LNCaP clone FGC (cell line): ENCODE measurements around the gene MRGPRD.

Experiments
- DNase-seq: peaks from one replicate; pipeline ENCODE4 v3.0.0-alpha.2; 2011; ENCODE audit warnings: low read depth
- H3K4me3 ChIP-seq: 2 replicates; pipeline ENCODE4 v1.5.1; 2011; ENCODE audit warnings: mild to moderate bottlenecking, low read depth, low read length, control low read depth
- TF ChIP-seq, protein P1 (sequence below): IDR thresholded peaks from 2 replicates; pipeline ENCODE4 v1.5.1; 2012; ENCODE audit warnings: mild to moderate bottlenecking; ENCODE audit not compliant: control insufficient read depth, insufficient read depth; ENCODE audit errors: extremely low read depth

The MRGPRD gene

DNA sequence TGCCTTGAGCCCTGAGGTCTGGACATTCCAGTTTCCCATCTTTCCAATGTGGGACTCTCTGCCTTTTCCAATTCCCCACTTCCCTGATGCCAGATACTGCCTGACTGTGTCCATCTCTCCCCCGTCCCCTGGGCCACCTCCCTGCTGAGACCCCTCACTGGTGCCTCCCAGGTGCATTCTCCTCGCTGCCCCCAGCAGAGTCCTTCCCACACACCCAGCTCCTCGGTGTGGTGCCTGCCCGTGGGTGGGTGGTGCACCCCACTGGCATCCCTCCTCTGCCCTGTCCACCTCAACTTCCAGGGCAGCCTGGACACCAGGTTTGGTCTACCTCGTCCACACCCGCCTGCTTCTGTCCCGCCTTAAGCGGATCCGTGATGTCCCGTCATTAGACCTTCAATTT is 37.2 kb upstream of the MRGPRD start:
- DNase-seq: no peak
- no peak overlapping the region for H3K4me3 ChIP-seq
- TF ChIP-seq, protein P1, sequence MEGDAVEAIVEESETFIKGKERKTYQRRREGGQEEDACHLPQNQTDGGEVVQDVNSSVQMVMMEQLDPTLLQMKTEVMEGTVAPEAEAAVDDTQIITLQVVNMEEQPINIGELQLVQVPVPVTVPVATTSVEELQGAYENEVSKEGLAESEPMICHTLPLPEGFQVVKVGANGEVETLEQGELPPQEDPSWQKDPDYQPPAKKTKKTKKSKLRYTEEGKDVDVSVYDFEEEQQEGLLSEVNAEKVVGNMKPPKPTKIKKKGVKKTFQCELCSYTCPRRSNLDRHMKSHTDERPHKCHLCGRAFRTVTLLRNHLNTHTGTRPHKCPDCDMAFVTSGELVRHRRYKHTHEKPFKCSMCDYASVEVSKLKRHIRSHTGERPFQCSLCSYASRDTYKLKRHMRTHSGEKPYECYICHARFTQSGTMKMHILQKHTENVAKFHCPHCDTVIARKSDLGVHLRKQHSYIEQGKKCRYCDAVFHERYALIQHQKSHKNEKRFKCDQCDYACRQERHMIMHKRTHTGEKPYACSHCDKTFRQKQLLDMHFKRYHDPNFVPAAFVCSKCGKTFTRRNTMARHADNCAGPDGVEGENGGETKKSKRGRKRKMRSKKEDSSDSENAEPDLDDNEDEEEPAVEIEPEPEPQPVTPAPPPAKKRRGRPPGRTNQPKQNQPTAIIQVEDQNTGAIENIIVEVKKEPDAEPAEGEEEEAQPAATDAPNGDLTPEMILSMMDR: no peak

DNA sequence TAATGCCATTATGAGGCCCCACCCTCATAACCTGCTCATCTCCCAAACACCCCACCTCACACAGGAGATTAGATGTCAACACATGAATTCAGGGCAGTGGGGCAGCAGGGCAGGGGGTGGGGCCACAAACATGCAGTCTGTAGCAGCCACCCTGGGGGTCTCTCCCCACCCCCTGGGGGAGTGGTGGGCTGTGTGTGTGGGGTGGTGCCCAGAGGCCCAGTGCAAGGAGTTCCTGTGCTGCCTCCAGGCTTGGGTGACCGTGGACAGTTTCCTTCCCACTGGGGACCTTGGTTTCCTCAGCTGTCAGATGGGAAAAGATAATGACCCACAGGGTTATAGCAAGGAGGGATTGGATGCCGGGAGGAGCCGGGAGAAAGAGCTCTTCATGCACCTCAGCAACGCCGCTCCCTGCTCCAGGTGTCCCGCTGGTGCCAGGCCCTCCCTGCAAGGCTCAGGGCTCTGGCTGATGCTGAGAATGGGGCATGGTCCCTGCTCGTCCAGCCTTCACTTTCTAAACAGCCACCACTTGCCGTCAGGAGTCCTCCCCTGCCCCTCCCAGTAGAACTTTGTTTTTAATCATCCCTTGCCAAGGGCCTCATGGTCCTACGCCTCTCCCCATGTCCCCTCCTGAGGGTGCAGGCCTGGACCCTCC is 34.2 kb upstream of the MRGPRD start:
- no peak overlapping the region for H3K4me3 ChIP-seq
- no peak for DNase-seq
- TF ChIP-seq, protein P1: no peak

DNA sequence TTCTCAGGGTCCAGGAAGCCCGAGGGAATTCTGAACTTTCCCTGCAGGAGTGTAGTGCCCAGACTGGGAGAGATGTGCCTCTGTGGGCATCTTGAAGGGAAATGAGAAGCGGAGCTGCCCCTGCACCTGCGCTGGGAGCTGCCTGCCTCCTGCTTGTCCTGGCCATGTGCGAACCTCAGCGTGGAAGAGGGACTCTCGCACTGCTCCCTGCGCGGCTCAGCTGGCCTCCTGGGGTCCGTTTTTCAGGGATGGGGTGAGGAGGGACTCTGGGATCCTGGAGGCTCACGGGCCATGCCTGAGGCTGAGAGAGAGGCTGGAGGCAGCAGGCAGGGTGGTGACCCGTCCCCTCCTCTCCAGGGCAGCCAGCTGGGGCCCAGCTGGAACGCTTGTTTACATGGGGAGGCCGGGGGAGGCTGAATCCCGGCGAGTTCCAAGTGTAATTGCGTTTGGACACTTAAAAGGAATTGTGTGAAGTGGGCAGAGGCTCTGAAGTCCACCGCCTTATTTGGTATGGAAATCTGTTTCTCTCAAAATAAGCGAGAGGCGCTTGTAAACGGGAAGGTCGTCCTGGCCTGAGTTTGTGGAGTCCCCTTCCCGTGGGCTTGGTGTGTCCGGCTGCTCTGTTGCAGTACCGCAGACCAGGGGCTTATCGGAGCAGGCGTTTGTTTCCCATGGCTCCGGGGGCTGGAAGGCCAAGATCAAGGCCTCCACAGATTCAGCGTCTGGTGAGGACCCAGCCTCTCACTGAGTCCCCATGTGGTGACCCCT is 33.5 kb upstream of the MRGPRD start:
- H3K4me3 ChIP-seq: no peak overlapping the region
- no peak for DNase-seq
- TF ChIP-seq, protein P1: no peak

DNA sequence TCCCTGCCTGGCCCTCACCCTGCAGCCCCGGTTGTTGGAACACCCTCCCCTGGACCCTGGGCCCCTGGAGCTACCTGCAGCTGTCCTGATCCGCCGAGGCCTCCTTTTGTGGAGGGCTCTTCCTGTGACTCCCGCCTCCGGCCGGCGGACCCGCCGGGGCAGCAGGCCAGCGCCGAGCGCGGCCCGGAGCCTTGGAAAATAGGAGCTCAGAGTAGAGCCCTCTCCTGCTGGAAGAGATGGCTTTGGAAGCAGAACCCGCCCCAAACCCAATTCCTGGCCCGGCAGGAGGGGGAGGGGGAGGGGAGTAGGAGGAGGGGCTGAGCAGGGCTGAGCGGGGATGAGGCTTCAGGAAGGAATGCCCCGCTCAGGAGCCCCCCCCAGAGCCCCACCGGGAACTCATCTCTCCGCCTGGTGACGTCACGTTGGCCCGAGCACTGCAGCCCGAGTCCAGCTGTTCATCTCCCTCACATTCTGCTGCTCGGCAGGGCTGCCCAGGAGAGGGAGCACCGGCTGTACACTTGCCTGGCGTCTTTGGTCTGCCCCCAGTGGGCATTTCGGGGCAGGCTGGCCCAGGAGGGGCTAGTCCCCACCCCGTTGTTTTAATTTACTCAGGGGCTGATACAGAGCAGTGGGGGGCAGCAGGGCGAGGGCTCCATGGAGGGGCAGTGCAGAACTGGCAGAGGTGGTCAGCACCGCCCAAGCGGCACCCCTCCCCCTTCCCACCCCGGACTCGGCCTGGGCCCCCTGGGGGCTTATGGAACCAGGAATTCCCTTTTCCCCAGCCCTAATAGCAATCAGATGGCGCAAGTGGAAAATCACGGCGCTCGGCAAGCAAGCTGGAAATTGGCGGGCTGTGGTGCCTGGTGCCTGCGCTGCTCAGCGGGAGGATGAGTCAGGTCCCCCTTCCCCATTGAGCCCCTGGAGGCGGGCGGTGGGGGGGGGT is 32.5 kb upstream of the MRGPRD start, which contains the start of gene MRGPRF:
Gene MRGPRF (minus strand): TSS at position 238 of the 943 bp plus-strand sequence. CDS start 3,345 bp downstream, outside the sequence.
- DNase-seq: no peak
- TF ChIP-seq, protein P1: 0 out of 2 replicates have a peak, but pooled peaks have one; percentile 16
- H3K4me3 ChIP-seq: no peak within 1 kb of the TSS

DNA sequence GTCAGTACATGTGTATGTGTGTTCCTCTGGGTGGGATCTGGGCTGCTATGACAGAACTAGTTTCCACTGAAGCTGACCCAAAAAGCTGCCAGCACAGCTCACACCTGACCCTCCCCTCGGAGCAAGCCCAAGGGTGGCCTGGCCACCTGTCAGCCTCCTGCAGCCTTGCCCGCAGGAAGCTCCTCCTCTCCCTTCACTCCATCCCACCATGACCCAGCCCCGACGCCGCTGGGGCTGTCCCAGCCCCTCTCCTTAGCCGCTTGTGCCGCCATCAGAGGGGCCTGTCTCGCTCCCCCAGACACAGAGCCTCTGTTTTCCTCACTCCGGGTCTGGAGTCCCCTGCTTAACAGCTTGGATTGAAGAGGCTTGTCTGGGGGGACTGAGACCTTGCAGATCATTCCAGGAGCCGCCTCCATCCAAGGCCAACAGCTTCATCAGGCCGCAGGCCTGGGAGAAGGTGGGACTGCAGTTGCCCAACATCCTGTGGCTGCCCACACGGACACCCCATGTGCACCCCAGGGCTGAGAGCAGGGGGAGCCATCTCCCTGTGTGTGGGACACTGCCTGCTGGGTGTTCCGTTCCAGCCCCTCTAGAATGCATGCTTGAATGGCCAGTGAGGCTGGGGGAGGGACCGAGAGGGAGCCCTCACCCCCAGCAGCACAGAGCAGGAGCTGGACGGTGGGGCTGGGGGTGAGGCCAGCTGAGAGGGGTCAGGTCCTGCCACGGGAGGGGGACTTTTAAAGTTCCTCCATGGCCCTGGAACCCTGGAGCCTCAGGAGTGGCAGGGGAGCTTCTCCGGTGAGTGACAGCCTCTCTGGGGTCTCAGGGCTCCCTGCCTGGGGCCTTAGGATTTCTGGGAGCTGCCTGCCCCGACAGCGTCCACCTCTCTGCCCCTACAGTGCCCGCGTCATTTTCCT is 31.6 kb upstream of the MRGPRD start:
- TF ChIP-seq, protein P1: no peak
- no peak for DNase-seq
- H3K4me3 ChIP-seq: no peak overlapping the region
